Amniotic stem cell (primary cell): ENCODE measurements around the gene COG4.
"Not testable (repeated sequence)": the region's sequence is repeated elsewhere in the genome, so short reads cannot be mapped to it uniquely, and the experiment has no call there.

ENCODE experiments used
- DNase-seq: peaks from one replicate; lab custom pipeline; 2025; lab: John Stamatoyannopoulos, UW

Gene COG4

GRCh38 chr16:70454222-70455034 lies 68.9 kb downstream of the COG4 start, which contains the start of gene FCSK:
Gene FCSK, plus strand, starts transcription at chr16:70454595. Its CDS starts 8,596 bp downstream, at chr16:70463191.
- DNase-seq: no peak

GRCh38 chr16:70453892-70454221 lies 69.5 kb downstream of the COG4 start:
- no peak for DNase-seq

- no peak for DNase-seq
Observed at GRCh38 chr16:70453117-70453891, 70.0 kb downstream of the COG4 start.

- DNase-seq: not testable (repeated sequence)
Observed at GRCh38 chr16:70451004-70451340, 72.4 kb downstream of the COG4 start.

- not testable (repeated sequence) for DNase-seq
Observed at GRCh38 chr16:70450142-70451003, 73.0 kb downstream of the COG4 start.

- DNase-seq: no peak
Observed at GRCh38 chr16:70448075-70448474, 75.3 kb downstream of the COG4 start.

GRCh38 chr16:70444249-70445063 lies 78.9 kb downstream of the COG4 start:
- no peak for DNase-seq

- DNase-seq: no peak
Observed at GRCh38 chr16:70442344-70442743, 81.0 kb downstream of the COG4 start.

- no peak for DNase-seq
Observed at GRCh38 chr16:70441406-70441990, 81.9 kb downstream of the COG4 start.

- no peak for DNase-seq
Observed at GRCh38 chr16:70440009-70440692, 83.2 kb downstream of the COG4 start.

- DNase-seq: peak; percentile 82
Observed at GRCh38 chr16:70438969-70439862, 84.1 kb downstream of the COG4 start, which contains the start of gene ST3GAL2. Gene ST3GAL2, minus strand, starts transcription at chr16:70439100. Its CDS starts 40,570 bp downstream, at chr16:70398530.

- no peak for DNase-seq
Observed at GRCh38 chr16:70438585-70438968, 84.8 kb downstream of the COG4 start.

GRCh38 chr16:70437582-70438557 lies 85.5 kb downstream of the COG4 start:
- no peak for DNase-seq

- no peak for DNase-seq
Observed at GRCh38 chr16:70437017-70437581, 86.3 kb downstream of the COG4 start.

GRCh38 chr16:70434484-70435260 lies 88.7 kb downstream of the COG4 start:
- no peak for DNase-seq

GRCh38 chr16:70433458-70434103 lies 89.8 kb downstream of the COG4 start:
- no peak for DNase-seq
